GM23338 (cell line): ENCODE results near the gene BLACAT1. TPM values are rescaled to one million over a fixed set of nuclear protein-coding genes. Genes with fewer than 3 reads are reported as not detected.

Experiments
- ATAC-seq: fragments of 200-7000 bp; cut with Tn5 transposase; 3 replicates; pipeline ENCODE4 v1.9.1; 2020
- DNase-seq: peaks from one replicate; pipeline ENCODE4 v3.0.0-alpha.2; 2015; ENCODE audit warnings: low spot score
- H2AFZ ChIP-seq: fragments of 200-600 bp; sonication (generic); 2 replicates; pipeline ENCODE4 v1.8.0; 2016; ENCODE audit warnings: antibody characterized with exemption, mild to moderate bottlenecking, moderate library complexity
- H3F3A ChIP-seq: fragments of 200-600 bp; sonication (generic); replicated peaks from 2 replicates; pipeline ENCODE4 v1.8.0; 2017; ENCODE audit warnings: antibody characterized with exemption, mixed run types, low read depth
- H3K27ac ChIP-seq: fragments of 200-600 bp; sonication (generic); 2 replicates; pipeline ENCODE4 v1.6.1; 2016; ENCODE audit warnings: low read depth
- H3K27me3 ChIP-seq: fragments of 200-600 bp; sonication (generic); 2 replicates; pipeline ENCODE4 v1.8.0; 2016; ENCODE audit warnings: mild to moderate bottlenecking, mixed run types, moderate library complexity; ENCODE audit not compliant: insufficient read depth
- H3K36me3 ChIP-seq: fragments of 200-600 bp; sonication (generic); 2 replicates; pipeline ENCODE4 v1.8.0; 2016; ENCODE audit warnings: mild to moderate bottlenecking; ENCODE audit not compliant: insufficient read depth
- H3K4me1 ChIP-seq: fragments of 200-600 bp; sonication (generic); 2 replicates; pipeline ENCODE4 v1.8.0; 2016; ENCODE audit warnings: mild to moderate bottlenecking, moderate library complexity; ENCODE audit not compliant: insufficient read depth
- H3K4me2 ChIP-seq: fragments of 200-600 bp; sonication (generic); 2 replicates; pipeline ENCODE4 v1.7.1; 2017; ENCODE audit warnings: mixed run types
- H3K4me3 ChIP-seq: fragments of 200-600 bp; sonication (generic); 2 replicates; pipeline ENCODE4 v1.6.1; 2016; ENCODE audit warnings: mixed run types
- H3K79me2 ChIP-seq: fragments of 200-600 bp; sonication (generic); replicated peaks from 2 replicates; pipeline ENCODE4 v1.8.0; 2017; ENCODE audit warnings: mild to moderate bottlenecking; ENCODE audit not compliant: insufficient read depth
- H3K9me2 ChIP-seq: fragments of 200-600 bp; sonication (generic); 2 replicates; pipeline ENCODE4 v1.8.0; 2017; ENCODE audit not compliant: insufficient read depth
- H4K20me1 ChIP-seq: fragments of 200-600 bp; sonication (generic); replicated peaks from 2 replicates; pipeline ENCODE4 v1.8.0; 2017; ENCODE audit warnings: mild to moderate bottlenecking; ENCODE audit not compliant: insufficient read depth
- H3K27ac Mint-ChIP-seq: 2 replicates; pipeline ENCODE4 v1.8.0; 2020; ENCODE audit warnings: inconsistent platforms, mild to moderate bottlenecking, moderate library complexity, mixed read lengths
- H3K27me3 Mint-ChIP-seq: 3 replicates; pipeline ENCODE4 v1.8.0; 2022; ENCODE audit warnings: low read depth, mild to moderate bottlenecking, moderate library complexity, mixed read lengths, inconsistent platforms; ENCODE audit not compliant: insufficient read depth, poor library complexity
- H3K36me3 Mint-ChIP-seq: 3 replicates; pipeline ENCODE4 v1.8.0; 2021; ENCODE audit warnings: low read depth, mild to moderate bottlenecking, inconsistent platforms, moderate library complexity, mixed read lengths
- H3K4me1 Mint-ChIP-seq: 3 replicates; pipeline ENCODE4 v1.8.0; 2020; ENCODE audit warnings: mild to moderate bottlenecking, inconsistent platforms, mixed read lengths
- H3K4me3 Mint-ChIP-seq: 3 replicates; pipeline ENCODE4 v1.8.0; 2021; ENCODE audit warnings: moderate library complexity, mild to moderate bottlenecking, inconsistent platforms, mixed read lengths
- H3K9me3 Mint-ChIP-seq: 3 replicates; pipeline ENCODE4 v1.8.0; 2020; ENCODE audit warnings: moderate library complexity, mild to moderate bottlenecking, inconsistent platforms, mixed read lengths
- CREB1 ChIP-seq: fragments of 250-450 bp; sonication (Bioruptor Pico); IDR thresholded peaks from 2 replicates; pipeline ENCODE4 v1.5.0; 2020; ENCODE audit warnings: low read depth, mild to moderate bottlenecking, moderate library complexity
- ETS1 ChIP-seq: IDR thresholded peaks from 2 replicates; pipeline ENCODE4 v1.6.1; 2016; ENCODE audit warnings: antibody characterized with exemption
- REST ChIP-seq: IDR thresholded peaks from one replicate; pipeline ENCODE4 v1.6.1; 2018; ENCODE audit warnings: antibody characterized with exemption; ENCODE audit not compliant: unreplicated experiment
- ZNF114 ChIP-seq: fragments of 250-450 bp; sonication (Bioruptor Pico); IDR thresholded peaks from 2 replicates; pipeline ENCODE4 v1.5.0; 2020; ENCODE audit warnings: mild to moderate bottlenecking, moderate library complexity
- ZNF331 ChIP-seq: fragments of 250-450 bp; sonication (Bioruptor Pico); IDR thresholded peaks from 2 replicates; pipeline ENCODE4 v1.5.0; 2020; ENCODE audit warnings: low read depth, mild to moderate bottlenecking, moderate library complexity
- ZNF462 ChIP-seq: fragments of 250-450 bp; sonication (Bioruptor Pico); IDR thresholded peaks from 2 replicates; pipeline ENCODE4 v1.5.0; 2020; ENCODE audit warnings: mild to moderate bottlenecking, moderate library complexity
- polyA plus RNA-seq: library from polyadenylated mRNA; unstranded; fragments of >200 nt; fragmentation: Nextera tagmentation; extraction: Ambion mirVana; gene quantifications from 2 replicates; pipeline ENCODE4 v1.2.1, GENCODE V29; 2016
- total RNA-seq: library from RNA; depleted of rRNA; stranded (reverse); fragments of >200 nt; shearing (Covaris generic); gene quantifications from 2 replicates; pipeline ENCODE4 v1.2.3, GENCODE V29; 2014

The BLACAT1 gene
- total and polyA plus RNA-seq, 2 experiments from 2014 or later: 1.6 to 6.2 TPM

GRCh38 chr1:205500240-205501233, 44.7 kb upstream of the BLACAT1 start:
- DNase-seq (peak; percentile 34), ATAC-seq (peak; percentile 5)

More at GRCh38 chr1:205500240-205501233, 44.7 kb upstream of the BLACAT1 start:
- Mint-ChIP-seq H3K9me3 (peaks cover 3% of the 10 kb centered on the region; the same call in 2 of the 3 replicates), H3K27me3 (peaks cover 4% of the 10 kb centered on the region), H3K36me3 (no peaks in the 10 kb centered on the region), H3K4me3 (no peak overlapping the region), H3K27ac (no peak overlapping the region), H3K4me1 (peaks cover 41% of the 10 kb centered on the region)
- Histone ChIP-seq H3K36me3 (no peaks in the 10 kb centered on the region), H3K9me2 (0 out of 2 replicates have a peak, but pooled peaks cover 3% of the 10 kb centered on the region), H3K4me2 (peak overlapping the region; percentile 59), H3K4me3 (no peak overlapping the region), H2AFZ (peak overlapping the region; percentile 70), H4K20me1 (peaks cover 1% of the 10 kb centered on the region; the same call in 1 of the 2 replicates), H3K27me3 (no peaks in the 10 kb centered on the region), H3K27ac (no peak overlapping the region), H3K79me2 (peaks cover 7% of the 10 kb centered on the region), H3F3A (0 out of 2 replicates have a peak, but pooled peaks cover 4% of the 10 kb centered on the region), H3K4me1 (peaks cover 22% of the 10 kb centered on the region)
- TF ChIP-seq ZNF114 (CRISPR knock-in tag) (no peak), ZNF462 (CRISPR knock-in tag) (no peak), CREB1 (no peak), REST (no peak), ZNF331 (CRISPR knock-in tag) (no peak), ETS1 (no peak)
